ENCODE measurements around the gene PRKN. TPM values are rescaled to one million over a fixed set of nuclear protein-coding genes. Genes with fewer than 3 reads are reported as not detected.

Gene PRKN
- total RNA-seq, 1 experiment from 2014 or later: not detected

DNA sequence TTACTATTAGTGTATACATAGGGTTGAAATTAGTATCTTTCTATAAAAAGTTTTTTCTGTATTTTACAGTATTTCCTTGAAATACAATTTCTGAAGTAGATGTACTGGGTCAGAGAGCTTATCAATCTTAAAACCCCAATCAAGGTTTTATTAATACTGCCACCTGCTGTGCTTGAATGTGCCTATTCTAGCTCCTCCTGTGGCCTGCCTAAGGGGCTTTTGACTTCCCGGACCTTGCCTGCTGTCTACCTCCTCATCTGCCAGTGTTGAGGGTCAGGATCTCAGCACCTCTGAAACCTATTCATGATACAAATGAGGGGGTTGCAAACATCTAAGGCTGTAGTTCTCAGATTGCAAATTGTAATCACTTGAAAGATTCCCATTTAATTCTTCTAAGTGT is 9.4 kb upstream of the PRKN start:
- DNase-seq: no peak
- no peaks in the 10 kb centered on the region for H3K9me2 ChIP-seq (ENCODE audit: insufficient read depth)
- intact Hi-C loops (cut with micrococcal nuclease; ENCODE audit: unreplicated experiment): no loop called here
- no peaks in the 10 kb centered on the region; the same call in 1 of the 2 replicates for H3K9me3 ChIP-seq (ENCODE audit: insufficient read depth, low read depth)
- no peak overlapping the region for H3K4me2 ChIP-seq
- ChIA-PET POLR2A (ENCODE audit: unreplicated experiment) (no interaction called here), CTCF (no interaction called here)
- H3K27ac ChIP-seq: no peak overlapping the region
- H2AFZ ChIP-seq: no peak overlapping the region
- H3K4me1 ChIP-seq (replicated peaks; ENCODE audit: insufficient read depth): no peaks in the 10 kb centered on the region
- no peaks in the 10 kb centered on the region for H4K20me1 ChIP-seq (ENCODE audit: insufficient read depth)
- no peaks in the 10 kb centered on the region for H3K79me2 ChIP-seq (ENCODE audit: low read depth)
- no peaks in the 10 kb centered on the region for H3K36me3 ChIP-seq (ENCODE audit: low read depth)
- TF ChIP-seq EZH2 (IDR thresholded peaks at IDR 0.05; ENCODE audit: low read depth): no peak
- TF ChIP-seq, protein P1, sequence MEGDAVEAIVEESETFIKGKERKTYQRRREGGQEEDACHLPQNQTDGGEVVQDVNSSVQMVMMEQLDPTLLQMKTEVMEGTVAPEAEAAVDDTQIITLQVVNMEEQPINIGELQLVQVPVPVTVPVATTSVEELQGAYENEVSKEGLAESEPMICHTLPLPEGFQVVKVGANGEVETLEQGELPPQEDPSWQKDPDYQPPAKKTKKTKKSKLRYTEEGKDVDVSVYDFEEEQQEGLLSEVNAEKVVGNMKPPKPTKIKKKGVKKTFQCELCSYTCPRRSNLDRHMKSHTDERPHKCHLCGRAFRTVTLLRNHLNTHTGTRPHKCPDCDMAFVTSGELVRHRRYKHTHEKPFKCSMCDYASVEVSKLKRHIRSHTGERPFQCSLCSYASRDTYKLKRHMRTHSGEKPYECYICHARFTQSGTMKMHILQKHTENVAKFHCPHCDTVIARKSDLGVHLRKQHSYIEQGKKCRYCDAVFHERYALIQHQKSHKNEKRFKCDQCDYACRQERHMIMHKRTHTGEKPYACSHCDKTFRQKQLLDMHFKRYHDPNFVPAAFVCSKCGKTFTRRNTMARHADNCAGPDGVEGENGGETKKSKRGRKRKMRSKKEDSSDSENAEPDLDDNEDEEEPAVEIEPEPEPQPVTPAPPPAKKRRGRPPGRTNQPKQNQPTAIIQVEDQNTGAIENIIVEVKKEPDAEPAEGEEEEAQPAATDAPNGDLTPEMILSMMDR (conservative IDR thresholded peaks at IDR 0.05): no peak
- no peaks in the 10 kb centered on the region; the same call in 1 of the 2 replicates for H3K27me3 ChIP-seq (ENCODE audit: insufficient read depth, low read depth)
- no TSS peak for BruUV-seq (replicated peaks)
- no peaks in the 10 kb centered on the region for H3F3A ChIP-seq (ENCODE audit: insufficient read depth, low read depth)
- no peak overlapping the region for H3K4me3 ChIP-seq

DNA sequence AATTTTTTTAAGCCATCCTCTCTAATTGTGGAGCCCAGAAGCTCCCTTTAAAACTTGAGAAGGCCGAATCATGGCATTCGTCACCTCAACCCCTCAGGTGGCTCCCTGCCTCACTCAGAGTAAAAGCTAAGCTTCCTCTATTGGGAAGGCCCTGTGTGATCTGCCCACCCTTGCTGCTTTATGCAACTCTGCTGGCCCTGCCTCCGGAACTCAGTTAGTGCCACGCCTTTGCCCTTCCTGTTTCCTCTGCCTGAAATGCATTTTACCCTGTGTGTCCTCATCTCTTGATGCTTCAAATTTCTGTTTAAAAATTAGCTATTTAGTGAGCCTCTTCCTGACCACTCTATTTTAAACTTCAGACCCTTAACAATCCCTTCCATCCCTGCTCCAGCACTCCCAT is 5.9 kb upstream of the PRKN start:
- POLR2A ChIA-PET (ENCODE audit: unreplicated experiment): no interaction called here

DNA sequence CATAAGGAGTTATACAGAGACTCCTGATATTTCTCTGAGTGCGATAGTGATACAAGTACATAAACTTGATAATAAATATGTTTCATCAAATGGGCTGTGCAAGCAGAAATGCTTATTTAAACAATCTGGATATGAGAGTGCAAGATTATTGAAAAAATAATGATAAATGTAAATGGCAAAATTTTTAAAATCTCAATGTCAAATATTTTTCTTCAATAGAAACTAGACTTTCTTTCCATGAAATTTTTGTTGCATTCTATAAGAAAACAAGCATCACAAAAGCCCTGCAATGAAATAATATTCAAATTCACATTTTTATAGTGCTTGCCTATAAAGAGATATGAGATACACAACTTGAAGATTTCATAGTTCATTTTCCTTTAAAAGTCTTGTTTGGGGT is 2.9 kb upstream of the PRKN start:
- CTCF ChIA-PET: no interaction called here
- BruUV-seq (replicated peaks): no TSS peak
- no peaks in the 10 kb centered on the region for H3K9me2 ChIP-seq (ENCODE audit: insufficient read depth)
- intact Hi-C loops (cut with micrococcal nuclease; ENCODE audit: unreplicated experiment): no loop called here
- H3K79me2 ChIP-seq (ENCODE audit: low read depth): no peaks in the 10 kb centered on the region
- H3K9me3 ChIP-seq (ENCODE audit: insufficient read depth, low read depth): no peaks in the 10 kb centered on the region
- H3K27ac ChIP-seq: no peak overlapping the region
- H3K36me3 ChIP-seq (ENCODE audit: low read depth): no peaks in the 10 kb centered on the region
- no peak overlapping the region for H3K4me2 ChIP-seq
- TF ChIP-seq, protein P1 (conservative IDR thresholded peaks at IDR 0.05): no peak
- TF ChIP-seq EZH2 (IDR thresholded peaks at IDR 0.05; ENCODE audit: low read depth): no peak
- H3K4me1 ChIP-seq (replicated peaks; ENCODE audit: insufficient read depth): 0 out of 2 replicates have a peak, but pooled peaks cover 5% of the 10 kb centered on the region
- POLR2A ChIA-PET (ENCODE audit: unreplicated experiment): no interaction called here
- no peaks in the 10 kb centered on the region for H4K20me1 ChIP-seq (ENCODE audit: insufficient read depth)
- H3F3A ChIP-seq (ENCODE audit: insufficient read depth, low read depth): no peaks in the 10 kb centered on the region
- no peak for DNase-seq
- H3K27me3 ChIP-seq (ENCODE audit: insufficient read depth, low read depth): no peaks in the 10 kb centered on the region; the same call in 1 of the 2 replicates
- H3K4me3 ChIP-seq: no peak overlapping the region
- H2AFZ ChIP-seq: no peak overlapping the region

More for the DNA sequence above, 5.9 kb upstream of the PRKN start:
- Histone ChIP-seq H3K4me3 (no peak overlapping the region), H3K4me1 (replicated peaks; ENCODE audit: insufficient read depth) (no peaks in the 10 kb centered on the region), H3K9me2 (ENCODE audit: insufficient read depth) (no peaks in the 10 kb centered on the region), H2AFZ (no peak overlapping the region), H3K27ac (no peak overlapping the region), H3F3A (ENCODE audit: insufficient read depth, low read depth) (no peaks in the 10 kb centered on the region), H3K4me2 (no peak overlapping the region), H3K27me3 (ENCODE audit: insufficient read depth, low read depth) (no peaks in the 10 kb centered on the region; the same call in 1 of the 2 replicates), H4K20me1 (ENCODE audit: insufficient read depth) (no peaks in the 10 kb centered on the region), H3K9me3 (ENCODE audit: insufficient read depth, low read depth) (no peaks in the 10 kb centered on the region; the same call in 1 of the 2 replicates), H3K79me2 (ENCODE audit: low read depth) (no peaks in the 10 kb centered on the region), H3K36me3 (ENCODE audit: low read depth) (no peaks in the 10 kb centered on the region)
- TF ChIP-seq, protein P1 (conservative IDR thresholded peaks at IDR 0.05): no peak
- no peak for TF ChIP-seq EZH2 (IDR thresholded peaks at IDR 0.05; ENCODE audit: low read depth)
- CTCF ChIA-PET: no interaction called here
- no peak for DNase-seq
- intact Hi-C loops (cut with micrococcal nuclease; ENCODE audit: unreplicated experiment): no loop called here
- no TSS peak for BruUV-seq (replicated peaks)
